RKO (cell line): ENCODE results near the gene HECTD2.
"Not testable (repeated sequence)": the region's sequence is repeated elsewhere in the genome, so short reads cannot be mapped to it uniquely, and the experiment has no call there.

ENCODE experiments used
- DNase-seq: peaks from one replicate; pipeline ENCODE4 v3.0.0-alpha.2; 2016; ENCODE audit warnings: low spot score

Gene HECTD2

DNA sequence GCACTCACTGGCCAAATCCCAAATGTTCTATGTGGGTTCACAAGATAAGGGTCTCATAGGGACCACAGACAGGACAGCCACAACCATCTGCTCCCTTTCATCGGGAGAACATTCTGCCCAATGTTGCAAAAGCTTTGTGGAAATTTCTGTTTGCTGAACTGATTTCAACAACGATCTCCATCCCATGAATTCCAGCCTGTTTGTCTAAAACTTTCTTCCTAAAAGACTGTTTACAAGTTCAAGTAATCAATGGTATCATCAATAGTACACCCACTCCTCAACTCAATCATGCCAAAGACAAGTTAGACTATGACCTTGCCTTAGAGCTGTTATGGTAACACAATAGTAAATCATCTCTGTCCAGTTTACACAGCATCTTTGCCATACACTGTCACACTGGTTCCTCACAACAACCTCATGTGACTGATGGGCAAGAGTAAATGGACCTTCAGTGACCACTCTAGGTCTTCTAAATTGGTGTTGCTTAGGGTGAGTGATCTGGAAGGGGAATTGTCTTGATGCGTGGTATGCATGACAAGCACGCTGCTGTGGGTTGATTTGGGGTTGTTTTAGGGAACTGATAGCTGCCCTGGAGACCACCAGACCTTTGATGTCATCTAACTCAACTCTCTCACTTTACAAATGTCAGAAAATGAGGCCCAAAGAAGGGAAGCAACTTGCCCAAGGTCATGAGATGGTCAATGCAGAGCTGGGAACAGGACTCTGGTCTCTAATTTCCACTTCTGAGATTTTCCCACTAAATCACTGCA, 127.7 kb downstream of the HECTD2 start:
- DNase-seq: no peak

DNA sequence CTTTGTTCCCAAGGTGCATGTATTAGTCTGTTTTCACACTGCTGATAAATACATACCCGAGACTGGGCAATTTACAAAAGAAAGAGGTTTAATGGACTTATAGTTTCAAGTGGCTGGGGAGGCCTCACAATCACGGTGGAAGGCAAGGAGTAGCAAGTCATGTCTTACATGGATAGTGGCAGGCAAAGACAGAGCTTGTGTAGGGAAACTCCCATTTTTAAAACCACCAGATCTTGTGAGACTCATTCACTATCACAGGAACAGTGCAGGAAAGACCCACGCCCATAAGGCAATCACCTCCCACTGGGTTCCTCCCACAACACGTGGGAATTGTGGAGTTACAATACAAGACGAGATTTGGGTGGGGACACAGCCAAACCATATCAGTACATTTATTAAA, 129.8 kb downstream of the HECTD2 start:
- DNase-seq: no peak

DNA sequence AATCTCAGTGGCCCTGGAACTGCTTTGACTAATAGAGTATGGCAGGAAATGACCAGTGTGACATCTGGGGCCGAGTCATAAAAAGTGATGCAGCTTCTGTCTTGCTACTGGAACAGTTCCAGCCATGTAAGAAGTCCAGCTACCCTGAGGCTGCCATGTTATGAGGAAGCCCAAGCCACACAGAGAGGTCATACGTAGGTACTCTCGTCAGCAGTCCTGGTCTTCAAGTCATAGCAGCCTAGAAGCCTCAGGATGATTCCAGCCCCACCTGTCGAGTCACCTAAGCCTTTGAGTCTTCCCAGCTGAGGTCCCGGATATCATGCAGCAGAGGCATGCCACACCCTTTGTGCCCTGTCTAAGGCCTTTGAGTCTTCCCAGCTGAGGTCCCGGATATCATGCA, 130.6 kb downstream of the HECTD2 start:
- peak; percentile 76 for DNase-seq

- no peak for DNase-seq
These were observed 131.3 kb downstream of the HECTD2 start for GRCh38 chr10:91541481-91541880.

DNA sequence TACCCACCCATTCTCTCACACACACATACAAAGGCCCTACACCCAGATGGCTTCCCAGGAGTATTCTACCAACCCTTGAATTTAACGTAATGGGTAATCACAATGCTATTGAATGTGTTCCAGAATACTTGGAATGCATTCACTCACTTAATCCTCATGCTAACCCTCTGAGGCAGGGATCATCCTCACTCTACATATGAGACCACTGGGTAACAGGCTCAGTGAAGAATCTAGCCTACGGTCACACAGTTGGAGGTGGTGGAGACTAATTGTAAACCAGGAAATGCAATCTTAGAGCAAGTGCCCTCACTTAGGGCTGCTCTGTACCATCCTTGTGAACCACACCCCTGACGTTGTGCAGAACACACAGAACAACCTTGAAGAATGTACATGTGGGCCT, 135.2 kb downstream of the HECTD2 start:
- no peak for DNase-seq

- DNase-seq: no peak
These were observed 135.7 kb downstream of the HECTD2 start for GRCh38 chr10:91545838-91546237.

GRCh38 chr10:91549262-91549661, 139.1 kb downstream of the HECTD2 start:
- peak; percentile 44 for DNase-seq

GRCh38 chr10:91550021-91550420, 139.9 kb downstream of the HECTD2 start:
- peak; percentile 30 for DNase-seq

DNA sequence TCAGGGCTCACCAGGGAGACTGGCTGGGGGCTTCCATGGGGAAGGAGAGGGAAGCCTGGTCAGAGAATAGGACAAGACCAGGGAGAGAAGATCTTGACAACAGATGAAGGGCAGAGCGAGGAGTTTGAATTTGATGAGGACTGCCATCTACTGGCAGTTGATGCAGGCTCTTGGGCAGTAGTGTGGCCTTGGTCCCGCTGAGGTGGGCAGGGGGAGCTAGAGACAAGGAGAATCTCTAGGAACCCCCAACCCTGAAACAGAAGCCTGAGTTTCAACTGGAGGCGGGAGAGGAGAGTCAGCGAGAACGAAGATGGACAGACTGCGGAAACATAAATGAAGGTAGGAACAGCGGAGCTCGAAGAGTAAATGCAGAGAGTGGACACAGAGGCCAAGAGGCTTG, 141.7 kb downstream of the HECTD2 start:
- peak; percentile 12 for DNase-seq

- no peak for DNase-seq
These were observed 142.3 kb downstream of the HECTD2 start for GRCh38 chr10:91552274-91553095.

- no peak for DNase-seq
These were observed 145.3 kb downstream of the HECTD2 start for GRCh38 chr10:91555455-91555854.

- DNase-seq: no peak
These were observed 146.8 kb downstream of the HECTD2 start for GRCh38 chr10:91556691-91557566.

GRCh38 chr10:91557651-91558111, 147.5 kb downstream of the HECTD2 start:
- no peak for DNase-seq

DNA sequence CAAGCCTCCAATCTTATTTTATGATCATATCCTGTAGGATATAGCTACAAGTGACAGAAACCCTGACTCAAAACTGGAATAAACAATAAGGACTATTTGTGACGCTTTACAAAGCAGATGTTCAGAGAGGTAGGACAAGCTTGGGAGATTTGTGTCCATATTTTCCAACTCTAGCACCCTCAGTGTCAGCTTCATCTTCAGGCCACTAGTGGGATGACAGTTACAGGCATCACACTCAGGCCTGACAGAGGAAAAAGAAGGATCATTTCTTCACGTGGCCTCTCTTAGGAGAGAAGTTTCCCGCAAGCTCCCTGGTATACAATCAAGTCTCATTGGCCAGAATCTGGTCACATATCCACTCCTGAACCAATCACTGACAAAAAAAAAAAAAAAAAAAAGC, 148.3 kb downstream of the HECTD2 start:
- no peak for DNase-seq

DNA sequence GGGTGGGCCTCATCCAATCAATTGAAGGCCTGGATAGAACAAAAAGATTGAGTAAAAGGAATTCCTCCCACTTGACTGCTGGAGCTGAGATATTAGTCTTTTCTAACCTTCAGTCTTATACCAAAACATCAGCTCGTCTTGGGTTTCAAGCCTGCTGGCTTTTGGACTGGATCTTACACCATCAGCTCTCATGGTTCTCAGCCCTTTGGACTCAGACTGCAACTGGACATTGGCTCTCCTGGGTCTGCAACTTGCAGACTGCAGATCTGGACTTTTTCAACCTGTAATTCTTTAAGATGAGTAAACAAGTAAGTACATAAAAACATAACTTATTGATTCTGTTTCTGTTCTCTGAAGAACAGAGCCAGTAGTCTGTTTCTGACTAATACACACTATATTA, 149.0 kb downstream of the HECTD2 start:
- DNase-seq: no peak

GRCh38 chr10:91559750-91560149, 149.6 kb downstream of the HECTD2 start:
- DNase-seq: no peak

DNA sequence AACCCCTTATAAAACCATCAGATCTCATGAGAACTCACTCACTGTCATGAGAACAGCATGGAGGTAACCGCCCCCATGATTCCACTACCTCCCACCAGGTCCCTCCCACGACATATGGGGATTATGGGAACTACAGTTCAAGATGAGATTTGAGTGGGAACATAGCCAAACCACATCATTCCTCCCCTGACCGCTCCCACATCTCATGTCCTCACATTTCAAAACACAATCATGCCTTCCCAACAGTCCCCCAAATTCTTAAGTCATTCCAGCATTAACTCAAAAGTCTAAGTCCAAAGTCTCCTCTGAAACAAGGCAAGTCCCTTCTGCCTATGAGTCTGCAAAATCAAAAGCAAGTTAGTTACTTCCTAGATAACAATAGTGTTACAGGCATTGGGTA, 150.7 kb downstream of the HECTD2 start:
- DNase-seq: not testable (repeated sequence)

DNA sequence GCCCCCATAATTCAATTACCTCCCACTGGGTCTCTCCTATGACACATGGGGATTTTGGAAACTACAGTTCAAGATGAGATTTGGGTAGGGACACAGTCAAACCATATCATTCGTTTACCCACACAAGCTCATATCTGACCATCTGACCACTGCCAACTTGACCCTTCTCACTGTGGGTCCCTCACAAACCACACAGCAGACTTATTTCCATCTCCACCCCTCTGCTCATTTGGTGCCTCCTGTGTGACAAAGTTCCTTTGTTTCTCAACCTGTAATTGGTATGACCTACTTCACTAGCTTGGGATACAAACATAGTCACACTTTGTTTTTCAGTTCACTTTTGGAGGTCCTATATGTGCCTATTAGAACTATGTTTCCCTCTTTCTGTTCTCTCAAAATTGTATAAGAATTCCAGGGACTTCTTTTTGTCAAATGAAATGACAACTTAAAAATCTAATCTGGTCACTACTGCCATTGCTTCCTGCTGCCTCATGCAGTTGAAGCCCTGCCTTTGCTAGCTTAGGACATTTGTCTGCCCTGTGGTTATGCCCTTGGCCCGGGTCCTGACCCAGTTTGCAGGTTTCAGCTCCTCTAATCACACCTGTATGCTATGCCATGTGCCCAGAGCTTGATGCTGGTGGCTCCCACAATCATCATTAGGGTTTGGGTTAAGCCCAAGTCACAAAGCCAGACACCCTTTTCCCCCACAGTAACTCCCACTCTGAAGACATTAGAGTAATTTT, 152.9 kb downstream of the HECTD2 start:
- DNase-seq: no peak

DNA sequence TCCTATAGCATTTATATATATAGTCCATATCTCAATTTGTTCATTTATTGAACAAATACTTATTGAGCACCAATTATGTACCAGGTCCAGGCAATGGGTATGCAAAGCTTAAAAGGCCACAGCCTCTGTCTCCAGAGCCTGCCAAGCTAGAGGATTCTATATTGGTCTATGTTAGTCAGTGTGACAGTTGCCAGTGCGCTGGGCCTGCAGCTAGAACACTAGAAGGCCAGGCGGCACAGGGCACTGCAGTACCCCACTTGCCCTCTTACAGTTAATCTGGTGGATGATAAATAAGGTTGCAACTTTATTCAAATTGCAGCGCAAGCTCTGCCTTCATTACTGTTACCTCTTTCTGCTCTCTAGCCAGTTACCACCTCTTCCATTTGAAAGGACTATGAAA, 153.9 kb downstream of the HECTD2 start:
- DNase-seq: no peak
